ENCODE data around the gene BLID. TPM values are rescaled to one million over a fixed set of nuclear protein-coding genes. Genes with fewer than 3 reads are reported as not detected.

Gene BLID
- polyA plus RNA-seq, 1 donor = not detected

- no peaks in the 10 kb centered on the region for H3K36me3 ChIP-seq (ENCODE audit: control insufficient read depth, insufficient read depth, low read length)
- H3K27me3 ChIP-seq (ENCODE audit: control insufficient read depth, insufficient read depth, low read length) = no peaks in the 10 kb centered on the region
- 33% methylated on average over 1 of the region's 6 CpGs for WGBS (ENCODE audit: insufficient coverage, low lambda C conversion rate)
- no peak overlapping the region for H3K4me3 ChIP-seq (ENCODE audit: low read length)
- no peak for DNase-seq
- no peaks in the 10 kb centered on the region for H3K4me1 ChIP-seq (ENCODE audit: control insufficient read depth, insufficient read depth, low read length)
- no peak overlapping the region for H3K27ac ChIP-seq (ENCODE audit: low read length)
- H3K9me3 ChIP-seq (ENCODE audit: control insufficient read depth, low read depth, low read length) = no peaks in the 10 kb centered on the region
These were observed 4.1 kb upstream of the BLID start for GRCh38 chr11:122120096-122120495.

GRCh38 chr11:122116591-122116990 lies 576 bp upstream of the BLID start:
- no peaks in the 10 kb centered on the region for H3K27me3 ChIP-seq (ENCODE audit: control insufficient read depth, insufficient read depth, low read length)
- H3K36me3 ChIP-seq (ENCODE audit: control insufficient read depth, insufficient read depth, low read length) = no peaks in the 10 kb centered on the region
- DNase-seq = no peak
- H3K27ac ChIP-seq (ENCODE audit: low read length) = no peak overlapping the region
- H3K9me3 ChIP-seq (ENCODE audit: control insufficient read depth, low read depth, low read length) = no peaks in the 10 kb centered on the region
- no peaks in the 10 kb centered on the region for H3K4me1 ChIP-seq (ENCODE audit: control insufficient read depth, insufficient read depth, low read length)
- H3K4me3 ChIP-seq (ENCODE audit: low read length) = no peak overlapping the region

GRCh38 chr11:122114976-122115375 lies 1.0 kb downstream of the BLID start:
- no peaks in the 10 kb centered on the region for H3K9me3 ChIP-seq (ENCODE audit: control insufficient read depth, low read depth, low read length)
- H3K27me3 ChIP-seq (ENCODE audit: control insufficient read depth, insufficient read depth, low read length) = no peaks in the 10 kb centered on the region
- H3K4me1 ChIP-seq (ENCODE audit: control insufficient read depth, insufficient read depth, low read length) = no peaks in the 10 kb centered on the region
- H3K36me3 ChIP-seq (ENCODE audit: control insufficient read depth, insufficient read depth, low read length) = no peaks in the 10 kb centered on the region
- no peak for DNase-seq
- H3K27ac ChIP-seq (ENCODE audit: low read length) = no peak overlapping the region
- 60% methylated on average over 1 of the region's 2 CpGs for WGBS (ENCODE audit: insufficient coverage, low lambda C conversion rate)
- no peak overlapping the region for H3K4me3 ChIP-seq (ENCODE audit: low read length)

DNA sequence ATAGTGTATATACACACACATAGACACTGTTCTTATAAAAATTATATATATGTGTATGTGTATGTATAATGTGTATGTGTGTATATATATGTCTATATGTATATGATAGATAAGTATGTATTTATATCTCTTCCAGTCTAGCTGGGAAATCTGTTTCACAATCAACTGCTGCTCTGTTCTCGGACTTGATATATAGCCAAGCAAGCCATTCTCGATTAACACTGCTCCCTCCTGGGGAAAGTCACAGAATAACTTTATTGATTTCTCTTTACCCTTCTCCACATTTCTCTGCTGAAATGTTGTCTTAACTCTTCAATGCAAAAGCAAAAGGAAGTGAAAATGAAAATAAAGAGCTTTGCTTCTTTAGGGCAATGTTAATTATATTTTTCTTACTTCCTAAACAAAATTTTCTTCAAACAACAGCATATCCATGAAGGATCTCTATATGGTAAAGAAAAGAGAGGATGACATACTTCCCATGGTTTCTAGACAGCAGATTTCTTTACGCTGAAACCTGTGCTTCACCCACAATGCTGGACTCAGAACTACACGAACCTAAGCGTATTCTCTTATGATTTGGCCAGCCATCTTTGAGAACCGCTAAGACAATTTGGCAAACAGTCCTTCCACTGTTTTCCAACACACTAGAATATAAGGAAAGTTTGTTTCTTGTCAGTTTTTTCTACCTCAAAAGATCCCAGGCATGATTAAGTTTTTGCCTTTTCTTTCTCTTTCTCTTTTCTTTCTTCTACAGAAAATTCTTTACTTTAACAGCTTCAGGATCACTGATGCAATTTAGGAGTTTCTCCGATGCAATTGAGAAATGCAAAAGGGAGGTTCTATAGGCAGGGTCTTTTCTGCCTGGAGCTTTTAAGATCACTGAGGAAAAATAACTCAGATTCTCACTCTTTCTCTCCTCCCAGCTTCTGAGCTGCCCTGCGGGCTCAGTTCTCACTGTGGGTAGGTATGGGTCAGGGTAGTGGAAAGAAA lies 1.9 kb downstream of the BLID start:
- no peaks in the 10 kb centered on the region for H3K9me3 ChIP-seq (ENCODE audit: control insufficient read depth, low read depth, low read length)
- H3K4me1 ChIP-seq (ENCODE audit: control insufficient read depth, insufficient read depth, low read length) = no peaks in the 10 kb centered on the region
- no peak overlapping the region for H3K27ac ChIP-seq (ENCODE audit: low read length)
- DNase-seq = no peak
- no peaks in the 10 kb centered on the region for H3K36me3 ChIP-seq (ENCODE audit: control insufficient read depth, insufficient read depth, low read length)
- no CpG with 5 or more reads among the region's 8 CpGs for WGBS (ENCODE audit: insufficient coverage, low lambda C conversion rate)
- H3K4me3 ChIP-seq (ENCODE audit: low read length) = no peak overlapping the region
- H3K27me3 ChIP-seq (ENCODE audit: control insufficient read depth, insufficient read depth, low read length) = no peaks in the 10 kb centered on the region

DNA sequence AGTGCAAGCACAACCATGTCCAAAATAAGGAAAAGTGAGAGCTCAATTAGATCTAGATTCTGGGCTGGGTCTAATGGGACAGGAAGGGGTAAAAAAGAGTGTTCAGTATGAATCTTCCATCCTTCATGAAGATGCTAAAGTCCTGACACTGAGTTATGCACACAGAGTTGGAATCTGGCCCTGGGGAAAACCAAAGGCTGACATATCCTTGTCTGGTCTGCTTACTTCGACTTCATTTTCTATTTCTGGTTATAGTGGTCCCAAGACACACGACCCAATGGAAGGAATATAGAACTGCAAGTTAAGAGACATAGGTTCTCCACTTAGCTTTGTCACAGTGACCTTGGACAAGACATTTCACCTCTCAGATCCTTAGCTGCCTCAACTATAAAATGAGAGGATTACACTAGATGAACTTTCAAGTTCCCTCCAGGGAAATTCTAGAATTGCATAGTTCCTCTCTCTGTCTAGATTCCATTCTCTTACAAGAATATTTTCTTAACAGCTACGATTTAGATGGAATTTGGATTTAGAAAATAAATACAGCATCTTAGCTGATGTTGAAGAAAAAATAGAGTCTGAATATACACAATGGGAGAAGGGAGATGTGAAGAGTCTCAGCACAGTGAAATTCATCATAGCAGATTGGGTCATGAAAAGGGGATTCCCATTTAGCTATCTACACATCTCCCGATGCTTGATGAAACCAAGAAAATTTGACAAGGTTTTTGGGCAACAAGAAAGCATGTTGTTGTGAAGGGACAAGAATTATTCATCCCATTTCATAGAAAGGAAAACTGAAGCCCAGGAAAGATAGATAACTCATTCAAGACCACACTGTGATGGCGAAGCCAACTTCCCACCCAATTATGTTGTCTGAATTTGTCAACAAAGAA lies 3.3 kb downstream of the BLID start:
- Histone ChIP-seq H3K4me1 (ENCODE audit: control insufficient read depth, insufficient read depth, low read length) (no peaks in the 10 kb centered on the region), H3K27me3 (ENCODE audit: control insufficient read depth, insufficient read depth, low read length) (no peaks in the 10 kb centered on the region), H3K9me3 (ENCODE audit: control insufficient read depth, low read depth, low read length) (no peaks in the 10 kb centered on the region), H3K27ac (ENCODE audit: low read length) (no peak overlapping the region), H3K4me3 (ENCODE audit: low read length) (no peak overlapping the region), H3K36me3 (ENCODE audit: control insufficient read depth, insufficient read depth, low read length) (no peaks in the 10 kb centered on the region)
- no peak for DNase-seq
- 63% methylated on average over 1 of the region's 5 CpGs for WGBS (ENCODE audit: insufficient coverage, low lambda C conversion rate)

GRCh38 chr11:122109932-122110331 lies 6.1 kb downstream of the BLID start:
- H3K27me3 ChIP-seq (ENCODE audit: control insufficient read depth, insufficient read depth, low read length) = no peaks in the 10 kb centered on the region
- no peaks in the 10 kb centered on the region for H3K4me1 ChIP-seq (ENCODE audit: control insufficient read depth, insufficient read depth, low read length)
- no peak overlapping the region for H3K27ac ChIP-seq (ENCODE audit: low read length)
- WGBS (ENCODE audit: insufficient coverage, low lambda C conversion rate) = 86% methylated on average over 2 of the region's 4 CpGs
- no peaks in the 10 kb centered on the region for H3K36me3 ChIP-seq (ENCODE audit: control insufficient read depth, insufficient read depth, low read length)
- no peak for DNase-seq
- H3K9me3 ChIP-seq (ENCODE audit: control insufficient read depth, low read depth, low read length) = no peaks in the 10 kb centered on the region
- no peak overlapping the region for H3K4me3 ChIP-seq (ENCODE audit: low read length)

- Histone ChIP-seq H3K4me1 (ENCODE audit: control insufficient read depth, insufficient read depth, low read length) (no peaks in the 10 kb centered on the region), H3K27me3 (ENCODE audit: control insufficient read depth, insufficient read depth, low read length) (no peaks in the 10 kb centered on the region), H3K4me3 (ENCODE audit: low read length) (no peak overlapping the region), H3K36me3 (ENCODE audit: control insufficient read depth, insufficient read depth, low read length) (no peaks in the 10 kb centered on the region), H3K27ac (ENCODE audit: low read length) (no peak overlapping the region), H3K9me3 (ENCODE audit: control insufficient read depth, low read depth, low read length) (no peaks in the 10 kb centered on the region)
- no CpG with 5 or more reads among the region's 3 CpGs for WGBS (ENCODE audit: insufficient coverage, low lambda C conversion rate)
- no peak for DNase-seq
These were observed 7.2 kb downstream of the BLID start for GRCh38 chr11:122108828-122109227.

GRCh38 chr11:122108192-122108799 lies 7.7 kb downstream of the BLID start:
- H3K4me1 ChIP-seq (ENCODE audit: control insufficient read depth, insufficient read depth, low read length) = no peaks in the 10 kb centered on the region
- DNase-seq = no peak
- no peaks in the 10 kb centered on the region for H3K9me3 ChIP-seq (ENCODE audit: control insufficient read depth, low read depth, low read length)
- H3K27me3 ChIP-seq (ENCODE audit: control insufficient read depth, insufficient read depth, low read length) = no peaks in the 10 kb centered on the region
- H3K4me3 ChIP-seq (ENCODE audit: low read length) = no peak overlapping the region
- no peak overlapping the region for H3K27ac ChIP-seq (ENCODE audit: low read length)
- no peaks in the 10 kb centered on the region for H3K36me3 ChIP-seq (ENCODE audit: control insufficient read depth, insufficient read depth, low read length)
- 27% methylated on average over 3 of the region's 3 CpGs for WGBS (ENCODE audit: insufficient coverage, low lambda C conversion rate)

DNA sequence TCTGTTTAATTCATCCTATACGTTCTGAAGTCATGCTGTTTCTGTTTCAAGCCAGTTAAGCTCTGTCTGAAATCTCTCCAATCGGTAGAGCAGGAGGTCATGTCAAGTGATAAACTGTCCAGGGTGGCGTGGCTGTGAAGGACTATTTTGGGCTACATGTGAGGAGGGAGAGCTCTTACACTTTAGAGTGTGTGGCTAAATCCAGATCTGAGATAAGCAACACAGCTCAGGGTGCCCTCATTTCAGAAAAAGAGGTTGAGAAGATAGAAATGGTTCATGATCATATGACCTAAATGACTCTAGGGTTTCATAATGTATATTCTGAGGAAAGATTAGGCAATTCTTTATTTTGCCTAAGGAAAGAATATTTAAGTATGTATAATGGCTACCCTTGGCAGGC lies 8.4 kb downstream of the BLID start:
- H3K27me3 ChIP-seq (ENCODE audit: control insufficient read depth, insufficient read depth, low read length) = no peaks in the 10 kb centered on the region
- H3K27ac ChIP-seq (ENCODE audit: low read length) = no peak overlapping the region
- H3K36me3 ChIP-seq (ENCODE audit: control insufficient read depth, insufficient read depth, low read length) = no peaks in the 10 kb centered on the region
- DNase-seq = no peak
- H3K4me3 ChIP-seq (ENCODE audit: low read length) = no peak overlapping the region
- no peaks in the 10 kb centered on the region for H3K4me1 ChIP-seq (ENCODE audit: control insufficient read depth, insufficient read depth, low read length)
- no peaks in the 10 kb centered on the region for H3K9me3 ChIP-seq (ENCODE audit: control insufficient read depth, low read depth, low read length)
- WGBS (ENCODE audit: insufficient coverage, low lambda C conversion rate) = no CpG with 5 or more reads among the region's 3 CpGs

DNA sequence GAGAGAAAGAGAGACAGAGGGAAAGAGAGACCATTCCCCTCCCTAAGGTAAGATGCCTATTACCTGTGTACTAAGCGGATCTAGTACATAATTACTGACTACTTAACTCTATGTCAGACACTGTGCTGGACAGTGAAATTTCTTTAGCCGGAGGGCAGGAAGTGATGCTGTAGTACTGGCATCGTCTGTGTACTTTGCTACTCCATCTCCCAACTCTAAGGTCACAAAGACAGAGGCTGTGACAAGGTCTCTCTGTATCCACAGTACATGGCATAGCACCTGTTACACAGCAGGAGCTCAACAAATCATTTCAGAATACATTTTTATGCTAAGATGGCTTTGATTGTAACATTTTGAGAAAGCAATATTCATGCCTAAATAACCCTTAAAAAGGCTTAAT lies 9.0 kb downstream of the BLID start:
- H3K27ac ChIP-seq (ENCODE audit: low read length) = no peak overlapping the region
- no peaks in the 10 kb centered on the region for H3K4me1 ChIP-seq (ENCODE audit: control insufficient read depth, insufficient read depth, low read length)
- H3K27me3 ChIP-seq (ENCODE audit: control insufficient read depth, insufficient read depth, low read length) = peaks cover 1% of the 10 kb centered on the region
- no peak for DNase-seq
- H3K4me3 ChIP-seq (ENCODE audit: low read length) = no peak overlapping the region
- H3K36me3 ChIP-seq (ENCODE audit: control insufficient read depth, insufficient read depth, low read length) = no peaks in the 10 kb centered on the region
- no peaks in the 10 kb centered on the region for H3K9me3 ChIP-seq (ENCODE audit: control insufficient read depth, low read depth, low read length)
- WGBS (ENCODE audit: insufficient coverage, low lambda C conversion rate) = no CpG with 5 or more reads among the region's 3 CpGs

Measured in large intestine (tissue), 3 donors.